ENCODE measurements around the gene FFAR2. TPM values are rescaled to one million over a fixed set of nuclear protein-coding genes. Genes with fewer than 3 reads are reported as not detected.

FFAR2 gene
- total RNA-seq, 1 donor from 2014 or later, result 1.9 TPM

DNA sequence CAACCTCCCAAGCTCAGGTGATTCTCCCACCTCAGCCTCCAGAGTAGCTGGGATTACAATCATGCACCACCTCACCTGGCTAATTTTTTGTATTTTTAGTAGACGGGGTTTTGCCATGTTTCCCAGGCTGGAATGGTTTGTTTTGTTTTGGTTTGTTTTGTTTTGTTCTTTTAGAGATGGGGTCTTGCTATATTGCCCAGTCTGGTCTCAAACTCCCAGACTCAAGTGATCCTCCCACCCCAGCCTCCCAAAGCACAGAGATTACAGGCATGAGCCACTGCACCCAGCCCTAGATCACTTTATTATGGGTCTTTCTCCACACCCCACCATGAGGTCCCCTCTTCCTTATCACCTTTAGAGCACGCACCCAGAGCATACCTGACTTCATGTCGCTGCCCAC lies 50.2 kb downstream of the FFAR2 start:
- Mint-ChIP-seq H3K27me3 (peaks cover 1% of the 10 kb centered on the region), H3K36me3 (ENCODE audit: insufficient read depth) (peaks cover 15% of the 10 kb centered on the region), H3K4me3 (ENCODE audit: low read depth) (no peak overlapping the region), H3K4me1 (ENCODE audit: low read depth) (no peaks in the 10 kb centered on the region), H3K27ac (no peak overlapping the region), H3K9me3 (ENCODE audit: low read depth) (no peaks in the 10 kb centered on the region)
- TF ChIP-seq, protein P1, sequence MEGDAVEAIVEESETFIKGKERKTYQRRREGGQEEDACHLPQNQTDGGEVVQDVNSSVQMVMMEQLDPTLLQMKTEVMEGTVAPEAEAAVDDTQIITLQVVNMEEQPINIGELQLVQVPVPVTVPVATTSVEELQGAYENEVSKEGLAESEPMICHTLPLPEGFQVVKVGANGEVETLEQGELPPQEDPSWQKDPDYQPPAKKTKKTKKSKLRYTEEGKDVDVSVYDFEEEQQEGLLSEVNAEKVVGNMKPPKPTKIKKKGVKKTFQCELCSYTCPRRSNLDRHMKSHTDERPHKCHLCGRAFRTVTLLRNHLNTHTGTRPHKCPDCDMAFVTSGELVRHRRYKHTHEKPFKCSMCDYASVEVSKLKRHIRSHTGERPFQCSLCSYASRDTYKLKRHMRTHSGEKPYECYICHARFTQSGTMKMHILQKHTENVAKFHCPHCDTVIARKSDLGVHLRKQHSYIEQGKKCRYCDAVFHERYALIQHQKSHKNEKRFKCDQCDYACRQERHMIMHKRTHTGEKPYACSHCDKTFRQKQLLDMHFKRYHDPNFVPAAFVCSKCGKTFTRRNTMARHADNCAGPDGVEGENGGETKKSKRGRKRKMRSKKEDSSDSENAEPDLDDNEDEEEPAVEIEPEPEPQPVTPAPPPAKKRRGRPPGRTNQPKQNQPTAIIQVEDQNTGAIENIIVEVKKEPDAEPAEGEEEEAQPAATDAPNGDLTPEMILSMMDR (IDR thresholded peaks at IDR 0.05; ENCODE audit: unreplicated experiment), result no peak
- DNase-seq (ENCODE audit: low spot score, unreplicated experiment), result no peak

DNA sequence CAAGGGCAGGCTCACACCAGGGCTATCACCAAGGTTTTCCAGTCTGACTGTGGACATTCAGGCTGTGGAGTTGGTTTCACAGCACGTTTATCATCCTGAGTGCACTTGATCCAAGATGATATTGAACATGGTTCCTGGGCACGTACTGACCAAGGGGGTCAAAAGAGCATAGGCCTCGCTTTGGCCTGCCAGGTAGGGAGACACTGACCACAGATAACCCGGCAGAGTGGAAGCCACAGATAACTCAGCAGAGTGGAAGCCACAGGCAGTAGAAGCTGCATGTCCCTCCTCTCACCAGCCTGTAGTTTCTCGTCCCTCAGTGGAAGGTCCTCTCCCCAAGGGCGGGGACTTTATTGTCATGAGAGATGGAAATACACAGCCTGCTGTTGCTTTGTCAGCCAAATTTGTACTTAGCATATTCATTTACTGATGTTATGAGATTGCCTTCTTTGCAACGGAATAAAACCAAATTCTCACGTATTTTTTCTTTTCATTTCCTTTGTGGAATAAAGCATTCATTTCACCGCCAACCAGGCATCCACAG lies 51.0 kb downstream of the FFAR2 start:
- TF ChIP-seq, protein P1 (IDR thresholded peaks at IDR 0.05; ENCODE audit: unreplicated experiment), result no peak
- H3K4me3 Mint-ChIP-seq (ENCODE audit: low read depth), result no peak overlapping the region
- no peaks in the 10 kb centered on the region for H3K27me3 Mint-ChIP-seq
- no peaks in the 10 kb centered on the region for H3K9me3 Mint-ChIP-seq (ENCODE audit: low read depth)
- H3K27ac Mint-ChIP-seq, result no peak overlapping the region
- H3K4me1 Mint-ChIP-seq (ENCODE audit: low read depth), result no peaks in the 10 kb centered on the region
- H3K36me3 Mint-ChIP-seq (ENCODE audit: insufficient read depth), result peaks cover 16% of the 10 kb centered on the region
- no peak for DNase-seq (ENCODE audit: low spot score, unreplicated experiment)

DNA sequence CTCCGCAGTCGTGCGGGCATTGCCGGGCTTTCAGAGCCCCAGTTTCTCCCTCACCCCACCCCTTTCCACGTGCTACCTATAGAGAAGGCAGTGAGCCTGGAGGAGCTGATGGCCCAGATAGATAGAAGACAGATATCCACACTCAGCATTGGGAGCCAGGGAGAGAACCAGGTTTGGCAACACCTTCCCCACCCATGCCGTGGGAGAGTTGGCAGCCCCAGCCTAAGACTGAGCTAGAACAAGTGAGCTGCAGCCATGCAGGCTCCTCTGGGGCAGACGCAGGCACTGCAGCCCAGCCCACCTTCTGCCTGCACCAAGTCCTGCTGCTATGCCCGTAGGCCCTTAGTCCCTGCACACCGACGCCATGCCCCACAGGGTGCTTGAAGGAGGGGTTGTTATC lies 52.6 kb downstream of the FFAR2 start:
- Mint-ChIP-seq H3K9me3 (ENCODE audit: low read depth) (no peaks in the 10 kb centered on the region), H3K27ac (no peak overlapping the region), H3K4me1 (ENCODE audit: low read depth) (no peaks in the 10 kb centered on the region), H3K27me3 (no peaks in the 10 kb centered on the region), H3K36me3 (ENCODE audit: insufficient read depth) (peaks cover 24% of the 10 kb centered on the region), H3K4me3 (ENCODE audit: low read depth) (no peak overlapping the region)
- TF ChIP-seq, protein P1 (IDR thresholded peaks at IDR 0.05; ENCODE audit: unreplicated experiment), result no peak
- DNase-seq (ENCODE audit: low spot score, unreplicated experiment), result no peak

Other genes starting within 250 kb of the FFAR2 start
- not detected in 2 replicates for gene FAM187B, start 219.5 kb upstream of the FFAR2 start, total RNA-seq
- 123 and 132 TPM in 2 replicates for gene LSR, start 199.3 kb upstream of the FFAR2 start, total RNA-seq
- gene USF2, start 179.3 kb upstream of the FFAR2 start, total RNA-seq, result 126 and 132 TPM in 2 replicates
- gene HAMP, start 165.7 kb upstream of the FFAR2 start, total RNA-seq, result 0.64 and 1.1 TPM in 2 replicates
- gene MAG, start 156.1 kb upstream of the FFAR2 start, total RNA-seq, result 1.4 and 1.7 TPM in 2 replicates
- 3.8 and 5.1 TPM in 2 replicates for gene CD22, start 119.1 kb upstream of the FFAR2 start, total RNA-seq
- 0.33 and 0.74 TPM in 2 replicates for gene FFAR1, start 100.4 kb upstream of the FFAR2 start, total RNA-seq
- not detected in 2 replicates for gene FFAR3, start 89.8 kb upstream of the FFAR2 start, total RNA-seq
- 0.16 TPM in 1 of 2 replicates, not detected in the other for gene GPR42, start 77.2 kb upstream of the FFAR2 start, total RNA-seq
- gene KRTDAP, start 42.2 kb downstream of the FFAR2 start, total RNA-seq, result 1.6 and 4.8 TPM in 2 replicates
- gene DMKN, start 65.4 kb downstream of the FFAR2 start, total RNA-seq, result 201 and 213 TPM in 2 replicates
- 0.16 and 0.24 TPM in 2 replicates for gene SBSN, start 80.1 kb downstream of the FFAR2 start, total RNA-seq
- not detected in 2 replicates for gene GAPDHS, start 85.2 kb downstream of the FFAR2 start, total RNA-seq
- gene TMEM147, start 97.4 kb downstream of the FFAR2 start, total RNA-seq, result 94.2 and 95.2 TPM in 2 replicates
- gene ATP4A, start 115.4 kb downstream of the FFAR2 start, total RNA-seq, result 0.18 TPM in 1 of 2 replicates, not detected in the other
- not detected in 2 replicates for gene PMIS2, start 137.9 kb downstream of the FFAR2 start, total RNA-seq
- gene HAUS5, start 164.5 kb downstream of the FFAR2 start, total RNA-seq, result 32.9 and 34.1 TPM in 2 replicates
- gene RBM42, start 180.8 kb downstream of the FFAR2 start, total RNA-seq, result 69.2 and 76.0 TPM in 2 replicates
- 1.0 and 1.3 TPM in 2 replicates for gene ETV2, start 193.5 kb downstream of the FFAR2 start, total RNA-seq
- gene COX6B1, start 200.1 kb downstream of the FFAR2 start, total RNA-seq, result 307 and 315 TPM in 2 replicates
- gene UPK1A, start 218.3 kb downstream of the FFAR2 start, total RNA-seq, result not detected in 2 replicates